Measurements from ENCODE around the gene TMEM161B.

The TMEM161B gene

GRCh38 chr5:88263349-88263748 lies 5.3 kb downstream of the TMEM161B start:
- DNase-seq (ENCODE audit: low read depth) = no peak
- no peak for TF ChIP-seq CTCF (IDR thresholded peaks at IDR 0.05; ENCODE audit: low read depth, low read length, missing control alignments)
- H3K4me3 ChIP-seq (ENCODE audit: low read depth, low read length) = no peak overlapping the region

GRCh38 chr5:88262116-88262515 lies 6.5 kb downstream of the TMEM161B start:
- H3K4me3 ChIP-seq (ENCODE audit: low read depth, low read length) = no peak overlapping the region
- no peak for TF ChIP-seq CTCF (IDR thresholded peaks at IDR 0.05; ENCODE audit: low read depth, low read length, missing control alignments)
- no peak for DNase-seq (ENCODE audit: low read depth)

GRCh38 chr5:88258636-88259035 lies 10.0 kb downstream of the TMEM161B start:
- DNase-seq (ENCODE audit: low read depth) = no peak
- H3K4me3 ChIP-seq (ENCODE audit: low read depth, low read length) = no peak overlapping the region
- no peak for TF ChIP-seq CTCF (IDR thresholded peaks at IDR 0.05; ENCODE audit: low read depth, low read length, missing control alignments)

- DNase-seq (ENCODE audit: low read depth) = no peak
- no peak for TF ChIP-seq CTCF (IDR thresholded peaks at IDR 0.05; ENCODE audit: low read depth, low read length, missing control alignments)
- no peak overlapping the region for H3K4me3 ChIP-seq (ENCODE audit: low read depth, low read length)
These were observed 11.8 kb downstream of the TMEM161B start for GRCh38 chr5:88256872-88257271.

GRCh38 chr5:88256037-88256436 lies 12.6 kb downstream of the TMEM161B start:
- H3K4me3 ChIP-seq (ENCODE audit: low read depth, low read length) = no peak overlapping the region
- TF ChIP-seq CTCF (IDR thresholded peaks at IDR 0.05; ENCODE audit: low read depth, low read length, missing control alignments) = no peak
- no peak for DNase-seq (ENCODE audit: low read depth)

GRCh38 chr5:88254320-88254719 lies 14.3 kb downstream of the TMEM161B start:
- no peak for DNase-seq (ENCODE audit: low read depth)
- no peak overlapping the region for H3K4me3 ChIP-seq (ENCODE audit: low read depth, low read length)
- no peak for TF ChIP-seq CTCF (IDR thresholded peaks at IDR 0.05; ENCODE audit: low read depth, low read length, missing control alignments)

GRCh38 chr5:88251048-88251711 lies 17.5 kb downstream of the TMEM161B start:
- no peak for DNase-seq (ENCODE audit: low read depth)
- TF ChIP-seq CTCF (IDR thresholded peaks at IDR 0.05; ENCODE audit: low read depth, low read length, missing control alignments) = no peak
- no peak overlapping the region for H3K4me3 ChIP-seq (ENCODE audit: low read depth, low read length)
